Fibroblast of mammary gland (primary cell): ENCODE data around the gene ABITRAM.
A peak's percentile ranks its signal among the peaks of the same experiment; 100 is the strongest.

Experiments
- DNase-seq: peaks from one replicate; pipeline ENCODE4 v3.0.0-alpha.2; 2010; ENCODE audit warnings: low read depth
- H3K4me3 ChIP-seq: 2 replicates; pipeline ENCODE4 v1.5.1; 2011; ENCODE audit warnings: low read depth, mild to moderate bottlenecking, low read length, moderate library complexity; ENCODE audit not compliant: control insufficient read depth
- CTCF ChIP-seq: conservative IDR thresholded peaks from 2 replicates; pipeline ENCODE4 v1.5.1; 2011; ENCODE audit warnings: low read depth, low read length, inconsistent platforms; ENCODE audit not compliant: control insufficient read depth, insufficient read depth

ABITRAM gene

GRCh38 chr9:108928386-108928785 is 5.8 kb upstream of the ABITRAM start:
- DNase-seq = no peak
- no peak overlapping the region for H3K4me3 ChIP-seq
- TF ChIP-seq CTCF = no peak

- TF ChIP-seq CTCF = no peak
- DNase-seq = peak; percentile 32
- H3K4me3 ChIP-seq = peak overlapping the region; percentile 96
These were observed 926 bp upstream of the ABITRAM start for GRCh38 chr9:108933231-108933717.

GRCh38 chr9:108933718-108934322 is 380 bp upstream of the ABITRAM start, which contains the start of gene ELP1:
Gene ELP1, minus strand, starts transcription at chr9:108934124. Its CDS starts 2,978 bp downstream, at chr9:108931146.
- DNase-seq = peak; percentile 93
- peak within 1 kb of the TSS; percentile 96 for H3K4me3 ChIP-seq
- TF ChIP-seq CTCF = no peak

GRCh38 chr9:108937561-108938305 is 3.5 kb downstream of the ABITRAM start:
- no peak for TF ChIP-seq CTCF
- no peak for DNase-seq
- H3K4me3 ChIP-seq = no peak overlapping the region

GRCh38 chr9:108939975-108940374 is 5.8 kb downstream of the ABITRAM start:
- no peak for TF ChIP-seq CTCF
- H3K4me3 ChIP-seq = no peak overlapping the region
- DNase-seq = no peak

GRCh38 chr9:108950168-108950567 is 16.0 kb downstream of the ABITRAM start:
- DNase-seq = no peak
- no peak overlapping the region for H3K4me3 ChIP-seq
- TF ChIP-seq CTCF = no peak

- TF ChIP-seq CTCF = no peak
- peak; percentile 17 for DNase-seq
- H3K4me3 ChIP-seq = no peak overlapping the region
These were observed 17.4 kb downstream of the ABITRAM start for GRCh38 chr9:108951578-108951977.
